HG03565 (cell line): ENCODE measurements around the gene TMEM236.

Experiments
- ATAC-seq: cut with Tn5 transposase; IDR thresholded peaks from one replicate; pipeline ENCODE4 v1.9.1; 2021; ENCODE audit warnings: mild to moderate bottlenecking, moderate library complexity; ENCODE audit not compliant: unreplicated experiment

Gene TMEM236

GRCh38 chr10:17816199-17816598, 64.2 kb downstream of the TMEM236 start:
- ATAC-seq: no peak

- no peak for ATAC-seq
Observed at GRCh38 chr10:17817316-17817715, 65.3 kb downstream of the TMEM236 start.

GRCh38 chr10:17817790-17818189, 65.8 kb downstream of the TMEM236 start:
- no peak for ATAC-seq

GRCh38 chr10:17819836-17820235, 67.8 kb downstream of the TMEM236 start:
- no peak for ATAC-seq

GRCh38 chr10:17820943-17821342, 68.9 kb downstream of the TMEM236 start:
- ATAC-seq: no peak

- ATAC-seq: no peak
Observed at GRCh38 chr10:17821893-17822292, 69.9 kb downstream of the TMEM236 start.

- ATAC-seq: no peak
Observed at GRCh38 chr10:17831341-17831740, 79.3 kb downstream of the TMEM236 start.

GRCh38 chr10:17831896-17832295, 79.9 kb downstream of the TMEM236 start:
- no peak for ATAC-seq

- no peak for ATAC-seq
Observed at GRCh38 chr10:17833656-17834055, 81.7 kb downstream of the TMEM236 start.

GRCh38 chr10:17835688-17836087, 83.7 kb downstream of the TMEM236 start:
- no peak for ATAC-seq

GRCh38 chr10:17836942-17837341, 84.9 kb downstream of the TMEM236 start:
- ATAC-seq: no peak

GRCh38 chr10:17838080-17838648, 86.2 kb downstream of the TMEM236 start:
- no peak for ATAC-seq

GRCh38 chr10:17841050-17841449, 89.0 kb downstream of the TMEM236 start:
- no peak for ATAC-seq

GRCh38 chr10:17842641-17843040, 90.6 kb downstream of the TMEM236 start:
- no peak for ATAC-seq

- ATAC-seq: no peak
Observed at GRCh38 chr10:17847585-17848296, 95.7 kb downstream of the TMEM236 start.

GRCh38 chr10:17848646-17849045, 96.6 kb downstream of the TMEM236 start:
- no peak for ATAC-seq
